Measurements from ENCODE around the gene COL23A1. TPM values are rescaled to one million over a fixed set of nuclear protein-coding genes. Genes with fewer than 3 reads are reported as not detected.

COL23A1 gene
- total and polyA plus RNA-seq, 2 of the 8 experiments (the other 6 are each of a cell fraction or from before 2014, with no cell fraction given): 3.1 to 4.7 TPM

DNA sequence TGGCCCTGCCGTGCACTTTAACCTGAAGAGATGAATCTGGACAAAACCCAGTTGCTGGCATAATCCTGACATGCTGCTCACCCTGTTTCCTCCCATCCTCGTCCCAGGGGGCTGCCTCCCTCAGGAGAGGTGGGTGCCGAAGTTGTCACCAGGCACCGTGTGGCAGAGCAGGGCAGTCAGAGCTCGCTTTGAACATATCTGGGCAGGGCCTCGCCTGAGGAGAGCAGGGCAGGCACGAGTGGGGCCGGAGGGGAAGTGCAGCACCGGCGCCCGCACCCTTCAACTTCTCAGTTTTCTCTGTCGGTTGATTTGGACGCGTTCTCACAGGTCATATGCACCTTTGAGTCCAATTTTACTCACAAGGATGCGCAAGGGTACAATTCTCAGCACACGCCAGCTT is 216.5 kb downstream of the COL23A1 start:
- no peaks in the 10 kb centered on the region for H3K36me3 ChIP-seq (ENCODE audit: control insufficient read depth in 2 of 4, insufficient read depth in 4 of 4, low read length in 3 of 4)
- no peak overlapping the region for H3K27ac ChIP-seq (ENCODE audit: low read depth, low read length)
- H3K4ac ChIP-seq (replicated peaks; ENCODE audit: insufficient read length, low read depth, low read length): no peak overlapping the region
- WGBS, 2 experiments (ENCODE audit: extremely low coverage in 1 of 2, insufficient coverage in 1 of 2, insufficient read length in 1 of 2, insufficient replicate concordance in 2 of 2, low coverage in 1 of 2, low lambda C conversion rate in 2 of 2, missing lambda C conversion rate in 1 of 2): 89% methylated on average over 13 of the region's 16 CpGs; no CpG with 5 or more reads in 1 of the 2 experiments
- DNase-seq (ENCODE audit: low read depth in 1 of 2, low spot score in 2 of 2): no peak
- ChIA-PET POLR2A (ENCODE audit: partially characterized antibody) (interaction anchor here (1.2 kb wide), 1 partner anchor 14 kb away, joined by 4 read pairs; no protein-coding TSS in a partner anchor), CTCF (ENCODE audit: partially characterized antibody) (interaction anchor here (0.8 to 1.5 kb wide), 3 partner anchors 9 to 139 kb away, joined by 4 to 7 read pairs (median 4); no protein-coding TSS in a partner anchor)
- H3K14ac ChIP-seq (ENCODE audit: insufficient read length): no peak overlapping the region
- H4K20me1 ChIP-seq (replicated peaks in 1 of 2; ENCODE audit: control insufficient read depth in 1 of 2, insufficient read depth in 2 of 2, low read length in 2 of 2): peaks cover 0 to 2% of the 10 kb centered on the region in 2 experiments
- no peak overlapping the region for H3K18ac ChIP-seq (ENCODE audit: extremely low read depth, low read length)
- H3K4me3 ChIP-seq (ENCODE audit: extremely low read depth in 1 of 4, insufficient read depth in 2 of 4, low read depth in 3 of 4, low read length in 4 of 4): no peak overlapping the region
- H2BK120ac ChIP-seq (replicated peaks; ENCODE audit: low read depth, low read length): no peak overlapping the region
- H3K4me1 ChIP-seq (replicated peaks in 1 of 4; ENCODE audit: control insufficient read depth in 3 of 4, insufficient read depth in 4 of 4, low read length in 3 of 4): peaks cover 0 to 6% (median 4%) of the 10 kb centered on the region in 4 experiments; a peak in 5 of 7 replicates
- peaks cover 13 to 15% of the 10 kb centered on the region in 2 experiments for H3K9me3 ChIP-seq (ENCODE audit: insufficient read depth in 2 of 2, low read depth in 1 of 2, low read length in 1 of 2)
- H3K56ac ChIP-seq (replicated peaks; ENCODE audit: insufficient read length, low read depth, low read length): no peak overlapping the region
- no peaks in the 10 kb centered on the region for H3K23me2 ChIP-seq (ENCODE audit: low read depth, low read length)
- H2BK5ac ChIP-seq (ENCODE audit: low read depth, low read length): no peak overlapping the region
- no peaks in the 10 kb centered on the region for H3K79me2 ChIP-seq (ENCODE audit: control insufficient read depth in 1 of 2, insufficient read depth in 2 of 2, low read length in 2 of 2)
- no peak overlapping the region for H4K5ac ChIP-seq (ENCODE audit: insufficient read length, low read depth, low read length)
- no peak for FAIRE-seq
- H3K27me3 ChIP-seq (replicated peaks in 1 of 4; ENCODE audit: control insufficient read depth in 3 of 4, extremely low read depth in 1 of 4, insufficient read depth in 3 of 4, low read length in 3 of 4): no peaks in the 10 kb centered on the region
- H4K8ac ChIP-seq (ENCODE audit: extremely low read depth, insufficient read depth, low read length): peak overlapping the region; percentile 80; the same call in 1 of the 2 replicates
- H4K91ac ChIP-seq (replicated peaks; ENCODE audit: insufficient read length, low read length): no peak overlapping the region
- H3K23ac ChIP-seq (ENCODE audit: insufficient read length): no peak overlapping the region
- H3K9ac ChIP-seq (replicated peaks in 1 of 4; ENCODE audit: extremely low read depth in 1 of 4, low read depth in 3 of 4, low read length in 3 of 4): no peak overlapping the region
- no peak overlapping the region for H3K4me2 ChIP-seq (ENCODE audit: insufficient read depth in 1 of 2, low read depth in 2 of 2, low read length in 2 of 2)
- no peak overlapping the region for H2BK12ac ChIP-seq (ENCODE audit: low read depth, low read length)
- H2AK5ac ChIP-seq (ENCODE audit: low read depth, low read length): no peak overlapping the region
- peaks cover 2% of the 10 kb centered on the region; the same call in 1 of the 2 replicates for H3K79me1 ChIP-seq (ENCODE audit: low read depth, low read length)
- no peak for TF ChIP-seq SIX5 (IDR thresholded peaks at IDR 0.05; ENCODE audit: low read depth, low read length)
- no peak for TF ChIP-seq RBBP5 (IDR thresholded peaks at IDR 0.05; ENCODE audit: borderline replicate concordance, low read depth, low read length)
- no peak for TF ChIP-seq JUN (IDR thresholded peaks at IDR 0.05; ENCODE audit: low read depth, low read length)
- no peak for TF ChIP-seq KDM4A (IDR thresholded peaks at IDR 0.05; ENCODE audit: low read depth, low read length, severe bottlenecking)
- no peak for TF ChIP-seq KDM5A (IDR thresholded peaks at IDR 0.05; ENCODE audit: low read length)
- no peak for TF ChIP-seq TEAD4 (IDR thresholded peaks at IDR 0.05; ENCODE audit: low read depth, low read length)
- no peak for TF ChIP-seq ZNF274 (IDR thresholded peaks at IDR 0.05; ENCODE audit: borderline replicate concordance, extremely low read depth, low read length)
- no peak for TF ChIP-seq ATF3 (IDR thresholded peaks at IDR 0.05; ENCODE audit: insufficient read depth, low read depth, low read length)
- no peak overlapping the region for H2BK15ac ChIP-seq (ENCODE audit: low read length)
- H2BK20ac ChIP-seq (ENCODE audit: low read length): no peak overlapping the region
- no peak overlapping the region for H2AFZ ChIP-seq (ENCODE audit: low read length)

Data from H1 (cell line).